NCI-H187 (cell line): ENCODE data around the gene G0S2.

ENCODE experiments used
- DNase-seq, 2 experiments: peaks; one replicate each; lab custom pipeline; 2025; lab: John Stamatoyannopoulos, UW

The G0S2 gene

DNA sequence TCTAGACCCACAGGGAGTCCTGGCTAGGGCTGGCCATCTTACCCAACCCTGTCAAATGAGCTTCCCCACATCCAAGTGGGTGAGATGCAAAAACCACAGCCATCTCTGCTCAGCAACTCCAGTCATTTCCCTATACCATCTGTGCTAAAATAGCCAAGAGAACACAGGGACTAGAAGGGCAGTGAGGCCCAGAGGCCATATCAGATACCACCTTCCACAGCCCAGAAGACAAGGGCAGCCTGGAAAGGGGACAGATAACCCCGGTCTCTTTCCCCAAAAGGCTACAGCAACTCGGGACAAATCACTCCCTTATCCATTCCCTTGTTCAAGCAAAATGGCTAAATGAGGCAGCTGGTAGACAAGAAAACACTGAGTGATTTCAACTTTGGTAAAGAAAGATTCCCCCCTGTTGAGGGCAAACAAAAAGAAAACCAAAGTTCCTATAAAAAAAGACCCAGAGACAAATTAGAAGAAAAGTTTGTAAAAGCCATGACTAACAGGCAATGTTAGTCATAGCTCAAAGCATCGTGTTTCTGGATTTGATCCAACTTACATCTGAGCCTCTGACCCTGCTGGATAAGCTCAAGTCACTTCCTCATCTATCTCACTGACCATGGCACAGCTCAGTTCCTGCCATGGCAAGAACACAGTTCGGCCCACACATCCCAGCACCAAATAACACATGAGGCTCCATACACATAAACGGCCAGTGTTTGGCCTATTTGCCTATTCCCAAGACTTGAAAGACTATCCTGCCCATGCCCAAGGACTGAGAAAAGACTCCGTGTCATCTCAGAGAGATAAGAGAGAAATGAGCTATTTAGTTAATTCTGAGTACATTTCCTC, 26.1 kb upstream of the G0S2 start:
- no peak for DNase-seq

DNA sequence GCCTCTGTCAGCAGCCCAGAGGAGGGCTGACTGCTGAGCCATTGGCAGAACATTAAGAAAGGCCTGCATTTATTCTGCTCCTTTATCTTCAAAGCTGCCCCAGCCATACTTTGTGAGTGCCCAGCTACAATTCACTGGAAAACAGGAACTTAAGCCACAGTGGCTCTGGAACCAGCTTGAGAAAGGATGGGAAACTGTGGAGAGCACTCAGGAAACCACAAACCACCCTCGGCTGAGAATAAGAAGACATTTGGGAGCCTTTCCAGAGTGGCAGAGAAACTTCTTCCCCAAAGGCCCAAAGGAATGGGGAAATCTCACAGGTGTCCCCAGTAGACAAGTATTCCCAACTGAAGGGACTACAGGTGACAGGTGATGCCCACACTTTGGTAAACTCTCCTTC, 24.8 kb upstream of the G0S2 start:
- no peak for DNase-seq

DNA sequence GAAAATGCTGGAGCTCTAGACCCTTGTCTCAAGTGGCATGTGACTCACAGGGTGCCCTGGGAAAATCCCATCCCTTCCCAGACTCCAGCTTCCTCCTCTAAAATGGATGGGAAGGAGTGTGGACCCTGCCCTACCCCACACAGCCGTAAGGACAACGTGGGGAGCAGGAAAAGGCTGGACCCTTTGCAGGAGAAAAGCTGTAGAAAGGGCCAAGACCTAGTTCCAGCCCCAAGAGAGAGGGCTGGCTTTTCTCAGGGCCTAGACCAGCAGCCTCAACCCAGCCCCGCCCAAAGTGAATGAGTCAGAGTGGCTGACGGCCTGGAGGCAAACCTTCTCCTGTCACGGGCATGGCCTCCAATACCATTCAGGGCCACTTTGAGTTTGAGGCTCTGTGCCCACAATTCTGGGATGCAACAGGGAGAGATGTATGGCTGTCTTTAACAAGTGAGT, 24.0 kb upstream of the G0S2 start:
- DNase-seq = no peak

DNA sequence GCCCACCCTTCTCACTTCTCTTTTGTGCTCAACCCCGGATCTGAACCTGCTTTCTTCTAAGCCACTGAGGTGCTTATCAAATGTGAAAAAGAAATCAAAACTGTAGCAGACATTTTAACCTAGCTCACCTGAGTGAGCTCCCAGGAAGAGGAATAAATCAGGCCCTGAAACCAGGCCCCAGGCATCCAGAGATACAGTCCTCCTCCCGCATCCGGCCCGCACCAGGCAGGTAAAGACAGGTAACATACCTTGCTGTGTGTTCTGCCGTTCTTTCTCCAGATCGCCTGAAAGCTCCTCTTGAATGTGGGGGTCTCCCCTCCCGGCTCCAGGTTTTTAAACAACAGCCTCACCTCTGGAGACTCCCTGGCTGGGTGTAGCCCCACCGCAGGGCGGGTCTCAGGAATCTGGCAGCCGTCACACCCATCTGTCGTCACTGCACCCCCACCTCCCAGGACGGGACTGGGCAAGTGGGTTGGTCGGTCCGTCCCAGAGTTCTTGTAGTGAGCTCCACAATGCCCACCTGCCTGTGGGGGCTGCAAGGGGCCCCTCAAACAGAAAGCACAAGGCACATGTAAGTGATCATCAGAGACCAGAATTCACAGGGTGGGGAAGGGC, 23.0 kb upstream of the G0S2 start, which contains the start of gene LAMB3:
Gene LAMB3, minus strand, starts transcription at position 305 of the 615 bp plus-strand sequence. CDS start 1,481 bp downstream, outside the sequence.
- no peak for DNase-seq

DNA sequence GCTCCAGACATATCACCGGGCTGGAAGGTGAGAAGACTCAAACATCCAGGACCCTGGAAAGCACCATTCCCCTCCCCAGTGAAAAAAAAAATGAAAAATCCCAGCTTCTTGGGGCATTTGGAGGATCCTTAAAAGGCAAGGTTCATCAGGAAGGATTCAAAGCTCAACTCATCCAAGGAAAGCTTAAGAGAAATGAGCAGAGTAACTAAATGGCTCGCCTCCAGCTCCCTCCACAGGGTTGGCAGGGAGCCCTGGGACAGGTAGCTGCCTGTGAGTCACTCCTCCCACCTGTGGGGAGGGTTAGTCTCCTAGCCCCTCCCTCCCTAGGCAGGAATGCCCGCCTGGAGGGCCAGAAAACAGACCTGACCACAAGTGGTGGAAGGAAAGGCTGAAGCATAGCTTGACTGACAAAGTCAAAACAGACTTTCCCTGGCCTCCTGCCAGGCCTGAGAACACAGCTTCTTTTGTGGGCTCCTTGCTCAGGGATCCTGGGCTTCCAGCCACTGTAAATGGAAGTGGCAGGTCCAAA, 22.3 kb upstream of the G0S2 start:
- DNase-seq = peak; percentile 5 to 57

DNA sequence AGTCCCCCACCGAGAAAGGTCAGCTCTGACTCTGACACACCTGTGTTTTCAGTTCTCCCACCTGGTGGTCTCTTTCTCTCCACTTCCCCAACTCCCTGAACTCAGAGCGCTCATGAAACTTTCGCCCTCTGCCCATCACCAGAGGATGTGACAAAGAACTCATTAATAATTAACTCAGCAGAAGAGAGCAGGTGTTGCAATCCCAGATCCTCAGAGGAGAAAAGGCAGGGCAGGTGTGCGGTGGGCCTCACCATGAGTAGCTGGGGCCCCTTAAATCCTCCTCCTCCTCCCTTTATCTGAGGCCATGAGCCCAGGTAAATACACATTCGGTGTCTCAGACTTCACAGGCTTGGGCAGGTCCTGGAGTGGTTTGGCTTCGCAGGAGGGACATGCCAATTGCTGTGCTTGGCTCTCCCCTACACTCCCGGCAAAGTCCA, 21.3 kb upstream of the G0S2 start:
- no peak for DNase-seq

DNA sequence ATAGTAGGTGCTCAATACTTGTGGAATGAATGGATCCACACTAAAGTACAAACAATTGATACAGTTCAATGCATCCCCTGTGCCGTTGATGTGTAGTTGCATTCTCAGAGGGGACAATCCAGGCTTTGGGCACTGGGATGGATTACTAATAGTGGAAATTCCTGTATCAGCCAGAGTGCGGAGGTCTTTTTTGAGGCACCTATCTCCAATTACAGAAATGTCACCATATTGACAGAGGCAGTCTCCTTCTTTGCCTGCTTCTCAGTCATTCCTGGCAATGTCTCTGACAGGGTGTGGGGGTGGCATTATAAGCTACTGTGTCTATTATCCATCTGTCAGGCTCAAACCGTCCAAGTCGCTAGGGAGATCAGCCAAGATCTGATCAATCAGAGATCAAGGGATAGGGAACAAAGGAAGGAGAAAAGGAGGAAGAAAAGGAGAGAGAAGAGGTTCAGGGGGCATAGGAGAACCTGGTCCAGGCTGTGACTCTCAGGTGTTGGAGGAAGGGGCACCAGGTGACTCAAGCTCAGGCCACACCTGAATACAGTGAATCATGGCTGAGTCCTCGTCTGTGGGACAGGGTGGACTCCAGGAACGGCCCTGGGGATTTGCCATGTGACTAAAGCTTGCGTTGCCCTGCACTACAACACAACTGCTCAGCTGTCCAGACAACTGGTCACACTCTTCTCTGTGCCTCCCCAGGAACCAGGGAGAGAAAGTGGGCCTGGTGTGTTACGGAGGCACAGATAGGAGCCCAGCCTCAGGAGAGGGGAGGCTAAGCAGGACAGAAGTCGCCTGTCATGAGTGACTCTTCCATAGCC, 19.6 kb upstream of the G0S2 start:
- DNase-seq = no peak

DNA sequence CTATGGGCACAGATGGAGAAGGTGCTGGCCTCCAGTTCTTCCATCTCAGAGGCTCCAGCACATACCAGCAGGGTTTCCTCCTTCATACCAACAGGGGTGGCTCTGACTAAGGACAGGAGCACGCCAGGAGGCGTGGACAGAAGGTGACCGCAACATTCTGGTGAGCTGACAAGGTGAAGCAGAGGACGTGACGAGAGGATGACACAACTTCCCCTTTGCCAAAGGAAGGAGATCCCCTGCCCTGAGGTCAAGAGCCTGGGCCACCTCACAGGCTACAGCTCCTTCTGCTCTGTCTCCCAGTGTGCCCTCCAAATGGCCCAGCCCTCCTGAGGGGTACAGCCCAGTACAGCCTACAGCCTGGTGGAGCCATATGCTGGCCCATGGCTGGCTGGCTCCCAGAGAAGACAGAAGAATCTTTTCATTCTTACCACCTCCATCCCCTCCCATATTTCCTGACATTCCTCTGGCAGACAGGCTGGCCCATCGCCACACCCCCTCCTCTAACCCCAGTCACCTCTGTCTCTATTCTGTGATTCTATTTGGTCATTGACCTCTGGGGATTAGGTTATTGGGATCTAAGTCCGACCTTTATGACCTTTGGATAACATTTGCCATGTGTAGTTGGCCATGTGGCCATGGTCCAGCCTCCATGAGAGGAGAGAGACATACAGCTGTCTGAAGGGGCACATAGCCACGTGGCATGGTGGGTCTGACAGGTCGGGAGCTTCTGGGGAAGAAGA, 17.9 kb upstream of the G0S2 start:
- no peak for DNase-seq

DNA sequence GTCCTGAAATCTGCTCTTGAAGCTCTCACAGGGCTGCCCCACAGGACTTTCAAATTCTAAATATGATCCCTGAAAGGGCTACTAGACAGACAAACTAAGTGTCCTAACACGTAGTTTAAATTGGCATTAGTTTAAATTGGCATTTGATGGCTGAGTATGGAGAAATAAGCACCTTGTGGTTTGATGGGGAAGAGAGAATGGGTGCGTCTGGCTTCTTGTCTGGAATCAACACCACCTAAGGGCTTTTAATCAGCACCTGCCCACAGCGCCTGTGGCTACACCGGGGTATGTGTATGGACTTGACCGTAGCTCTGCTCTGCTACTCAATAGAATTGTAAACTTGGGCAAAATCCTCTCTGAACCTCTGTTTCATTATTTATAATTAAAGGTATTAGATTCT, 17.3 kb upstream of the G0S2 start:
- DNase-seq = no peak

DNA sequence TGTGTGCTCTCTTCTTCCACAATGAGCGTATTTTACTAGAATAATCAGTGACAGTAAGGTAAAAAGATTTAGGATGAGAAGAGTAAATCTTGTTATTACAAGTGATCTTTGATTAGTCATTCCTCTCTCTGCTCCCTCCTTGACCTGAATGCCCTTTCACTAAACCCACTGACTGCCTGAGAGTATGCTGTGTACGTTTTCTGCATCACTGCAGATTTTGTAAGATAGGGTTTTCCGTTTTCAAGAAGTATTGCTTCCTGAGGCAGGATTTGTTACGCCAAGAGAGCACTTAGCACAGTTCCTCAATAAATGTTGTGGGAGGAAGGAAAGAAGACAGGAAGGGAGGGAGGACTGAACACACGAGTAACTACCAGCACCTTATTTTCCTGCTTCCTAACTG, 15.3 kb upstream of the G0S2 start:
- DNase-seq = no peak

DNA sequence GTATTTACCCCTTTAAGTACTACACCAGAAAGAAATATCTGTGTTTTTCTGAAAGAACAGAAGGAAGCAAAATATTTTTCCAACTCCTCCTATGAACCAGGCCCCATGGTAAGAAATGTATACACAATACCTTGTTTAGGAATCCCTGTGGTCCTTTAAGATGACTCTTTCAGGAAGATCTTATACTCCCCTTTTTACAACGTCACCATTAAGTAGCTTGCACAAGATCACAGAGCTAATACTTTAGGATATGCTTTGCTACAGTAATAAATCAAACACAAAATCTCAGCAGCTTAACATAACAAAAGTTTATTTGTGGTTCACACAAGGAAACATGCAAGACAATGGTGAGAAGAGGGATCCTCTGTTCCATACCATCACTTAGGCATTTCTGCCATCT, 14.1 kb upstream of the G0S2 start:
- no peak for DNase-seq

DNA sequence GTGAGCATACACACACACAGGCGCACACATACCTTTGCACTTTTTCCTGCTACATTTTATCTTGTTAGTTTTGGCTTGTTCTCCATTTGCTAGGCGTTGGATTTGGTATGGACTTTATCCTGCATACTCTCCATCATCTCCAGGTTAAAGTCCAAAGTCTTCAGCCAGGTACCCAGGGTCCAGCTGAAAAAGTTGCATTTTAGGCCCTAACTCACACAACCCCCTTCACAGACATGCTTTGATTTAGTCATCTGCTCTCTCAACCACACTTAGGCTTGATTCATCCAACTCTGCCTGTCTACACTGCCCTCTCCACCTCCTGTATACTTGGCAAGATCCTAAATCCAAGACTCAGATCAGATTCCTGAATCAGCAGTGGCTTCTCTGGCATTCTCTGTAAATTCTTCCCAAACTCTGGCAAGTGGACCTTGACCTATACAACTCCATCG, 12.3 kb upstream of the G0S2 start:
- no peak for DNase-seq

DNA sequence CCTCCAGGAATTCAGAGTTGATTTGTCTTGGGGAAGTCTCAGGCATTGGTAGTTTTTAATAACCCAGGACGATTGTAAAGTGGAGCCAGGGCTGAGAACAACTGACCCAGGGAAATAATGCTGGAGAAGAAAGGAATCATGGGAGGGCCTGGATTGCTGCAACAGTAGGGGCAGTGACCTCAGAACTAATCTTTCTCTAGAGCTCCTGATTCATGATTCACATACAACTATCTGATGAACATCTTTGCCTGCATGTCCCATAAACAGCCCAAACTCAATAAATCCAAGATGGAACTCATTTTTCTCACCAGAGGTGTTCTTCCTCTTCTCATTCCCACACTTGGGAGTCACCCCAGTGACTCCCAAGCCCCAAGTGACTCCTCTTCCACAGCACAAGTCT, 8.1 kb upstream of the G0S2 start:
- no peak for DNase-seq

DNA sequence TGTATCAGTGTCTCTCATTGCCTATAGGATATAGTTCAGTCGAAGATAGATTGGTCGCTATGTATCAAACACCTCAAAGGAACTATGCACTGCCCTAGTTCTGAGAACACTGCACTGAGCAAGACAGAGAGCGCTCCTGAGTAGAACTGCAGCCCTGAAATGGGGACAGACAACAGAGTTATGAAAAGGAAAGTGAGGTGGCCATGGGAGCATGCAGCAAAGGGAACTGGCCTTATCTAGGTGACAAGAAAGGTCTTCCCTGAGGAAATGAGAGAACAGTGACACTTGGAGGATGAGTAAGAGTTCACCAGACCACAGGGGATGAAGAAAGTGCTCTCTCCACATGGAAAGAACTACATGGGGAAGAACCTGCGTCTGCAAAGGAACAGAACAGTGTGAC, 7.5 kb upstream of the G0S2 start:
- no peak for DNase-seq

DNA sequence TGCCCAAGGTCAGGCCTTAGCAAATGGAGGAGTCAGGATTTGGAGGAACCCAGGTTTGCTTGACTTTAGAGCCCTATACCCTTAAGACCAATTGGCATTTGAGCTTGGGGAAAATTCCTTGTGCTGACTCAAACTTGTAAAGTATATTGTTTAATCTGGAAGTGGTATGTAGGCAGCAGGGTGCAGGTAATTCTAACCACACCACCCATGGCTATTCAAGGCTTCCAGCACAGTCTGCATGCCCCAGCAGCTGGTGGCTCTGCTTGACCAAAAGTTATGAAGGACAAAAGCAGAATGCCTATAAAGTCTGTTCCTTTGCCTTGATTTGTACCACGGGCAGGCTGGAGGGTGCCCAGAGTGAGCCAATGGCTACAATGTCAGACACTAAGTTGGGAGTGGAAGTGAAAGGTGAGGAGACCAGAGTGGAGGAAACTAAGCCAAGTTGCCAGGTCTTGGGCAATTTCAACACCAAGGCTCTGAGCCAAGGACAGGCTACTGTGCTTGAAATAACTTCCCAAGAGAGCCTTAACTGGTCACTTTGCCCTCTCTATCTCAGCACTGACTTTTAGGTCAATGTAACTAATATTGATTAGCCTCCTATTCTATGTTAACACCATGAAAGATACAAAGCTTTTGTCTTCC, 4.7 kb upstream of the G0S2 start:
- DNase-seq = no peak

DNA sequence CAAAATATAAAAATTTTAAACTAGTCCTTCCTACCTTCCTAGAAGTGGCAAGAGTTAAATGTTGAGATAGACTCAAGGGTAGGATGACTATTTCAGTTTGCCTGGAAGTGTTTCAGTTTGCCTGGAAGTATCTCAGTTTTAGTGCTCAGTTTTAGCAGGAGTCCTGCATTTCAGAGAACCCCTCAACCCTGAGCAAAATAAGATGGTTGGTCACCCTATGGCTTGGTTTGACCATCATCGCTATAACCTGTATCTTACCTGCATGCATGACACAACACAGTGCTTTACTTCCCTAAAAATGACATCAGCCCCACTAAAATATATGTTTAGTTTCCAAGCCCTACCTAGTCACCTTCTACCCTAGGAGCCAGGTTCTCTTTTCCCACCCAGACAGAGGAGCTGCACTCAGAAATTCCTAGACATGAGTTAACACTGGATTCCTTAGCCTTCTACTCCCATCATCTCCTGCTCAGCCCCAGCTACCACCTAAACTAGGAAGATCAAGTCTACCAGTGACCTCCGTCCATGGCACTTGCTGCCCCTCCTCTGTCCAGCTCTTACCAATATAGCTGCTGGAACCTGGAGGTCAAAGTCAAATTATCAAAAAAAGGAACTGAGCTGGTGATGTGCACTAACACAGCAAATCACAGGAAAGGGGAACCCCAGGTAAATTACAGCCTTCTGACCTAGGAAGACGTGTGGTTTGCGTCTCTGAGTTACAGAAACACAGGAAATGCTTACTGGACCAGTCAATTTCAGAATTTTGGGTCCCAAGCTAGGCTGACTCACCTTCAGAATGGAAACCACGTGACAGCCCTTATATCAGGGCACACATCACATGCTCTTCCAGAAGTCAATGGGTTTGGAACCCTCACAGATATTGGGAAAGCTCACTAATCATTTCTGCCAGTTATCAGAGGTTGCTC, 2.2 kb upstream of the G0S2 start:
- DNase-seq = no peak

DNA sequence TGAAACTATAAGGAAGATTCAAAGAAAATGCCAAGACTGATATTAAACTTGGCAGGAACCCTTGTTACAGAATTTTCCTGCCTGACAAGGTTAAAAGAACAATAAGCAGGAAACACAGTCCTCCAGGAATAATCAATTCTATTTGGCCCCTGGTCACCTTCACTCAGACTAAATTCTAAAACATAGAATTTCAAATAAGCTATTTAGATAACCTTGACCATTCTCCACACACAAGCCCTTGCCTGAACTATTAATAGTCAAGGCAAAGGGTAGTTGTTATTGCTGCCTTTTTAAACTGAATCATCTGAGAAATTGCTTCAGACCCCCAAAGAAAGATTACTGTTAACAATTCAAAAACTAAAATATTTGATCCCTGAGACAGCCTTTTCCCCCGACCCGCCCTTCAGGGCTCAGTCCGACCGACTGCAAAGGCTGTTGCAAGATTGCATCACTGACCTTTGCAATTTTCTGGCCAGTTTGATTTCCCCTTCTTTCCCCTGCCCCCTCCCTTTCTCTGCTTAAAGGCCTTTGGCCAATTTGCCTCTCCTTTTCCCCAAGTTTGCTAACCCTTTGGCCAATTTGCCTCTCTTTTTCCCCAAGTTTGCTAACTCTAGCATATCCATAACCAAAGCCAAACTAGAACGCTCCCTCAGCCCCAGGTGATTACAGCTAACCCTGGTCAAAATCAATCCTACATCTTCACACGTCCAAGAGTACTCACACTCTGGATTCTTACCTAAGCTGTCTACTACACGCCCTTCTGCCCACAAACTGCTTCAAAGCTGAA, 1.4 kb upstream of the G0S2 start:
- DNase-seq = no peak

DNA sequence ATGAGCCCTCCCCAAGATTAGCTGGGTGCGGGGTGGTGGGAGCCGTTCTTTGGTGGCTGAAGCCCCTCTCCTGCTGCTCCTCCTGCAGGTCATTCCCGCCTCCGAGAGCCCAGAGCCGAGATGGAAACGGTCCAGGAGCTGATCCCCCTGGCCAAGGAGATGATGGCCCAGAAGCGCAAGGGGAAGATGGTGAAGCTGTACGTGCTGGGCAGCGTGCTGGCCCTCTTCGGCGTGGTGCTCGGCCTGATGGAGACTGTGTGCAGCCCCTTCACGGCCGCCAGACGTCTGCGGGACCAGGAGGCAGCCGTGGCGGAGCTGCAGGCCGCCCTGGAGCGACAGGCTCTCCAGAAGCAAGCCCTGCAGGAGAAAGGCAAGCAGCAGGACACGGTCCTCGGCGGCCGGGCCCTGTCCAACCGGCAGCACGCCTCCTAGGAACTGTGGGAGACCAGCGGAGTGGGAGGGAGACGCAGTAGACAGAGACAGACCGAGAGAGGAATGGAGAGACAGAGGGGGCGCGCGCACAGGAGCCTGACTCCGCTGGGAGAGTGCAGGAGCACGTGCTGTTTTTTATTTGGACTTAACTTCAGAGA, 448 bp downstream of the G0S2 start:
- DNase-seq = no peak
